Measurements from ENCODE around the gene EMC9. TPM values are rescaled to one million over a fixed set of nuclear protein-coding genes. Genes with fewer than 3 reads are reported as not detected.
A peak's percentile ranks its signal among the peaks of the same experiment; 100 is the strongest.

The EMC9 gene
- total and polyA plus RNA-seq, 2 experiments from 2014 or later, result 13.8 to 34.1 TPM

DNA sequence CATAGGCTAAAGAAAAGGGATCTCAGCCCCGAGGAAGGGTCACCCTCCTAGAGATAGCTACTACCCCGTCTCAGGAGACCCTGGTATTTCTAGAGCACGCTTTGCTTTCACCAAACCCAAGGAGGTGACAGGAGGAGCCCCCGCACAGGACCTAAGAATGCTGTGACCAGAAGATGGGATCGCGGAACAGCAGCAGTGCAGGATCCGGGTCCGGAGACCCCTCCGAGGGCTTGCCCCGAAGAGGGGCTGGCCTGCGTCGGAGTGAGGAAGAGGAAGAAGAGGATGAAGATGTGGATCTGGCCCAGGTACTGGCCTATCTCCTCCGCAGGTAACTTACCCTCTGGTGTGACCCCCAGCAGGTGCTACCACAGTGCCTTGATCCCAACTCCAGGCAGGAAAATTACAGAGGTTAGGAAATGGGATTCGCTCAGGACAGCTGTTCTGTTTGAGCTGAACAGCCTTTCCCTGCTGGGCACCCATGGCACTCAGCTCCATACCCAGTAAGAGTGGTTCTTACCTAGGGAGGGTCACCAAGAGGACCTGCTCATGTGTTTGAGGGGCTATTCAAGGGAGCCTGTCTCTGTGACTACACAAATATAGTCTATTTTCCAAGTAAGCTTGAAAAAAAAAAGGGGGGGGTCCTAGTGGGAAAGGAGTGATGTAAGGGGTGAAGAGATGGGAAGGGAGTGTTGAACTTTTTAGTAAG lies 25.8 kb downstream of the EMC9 start:
- Histone ChIP-seq H3K9me2 (replicated peaks; ENCODE audit: insufficient read depth) (no peaks in the 10 kb centered on the region), H3K79me2 (peaks cover 17% of the 10 kb centered on the region), H3K27ac (peak overlapping the region; percentile 65), H3K27me3 (no peaks in the 10 kb centered on the region), H3K4me2 (peak overlapping the region; percentile 79), H3K4me1 (ENCODE audit: insufficient read depth) (peaks cover 9% of the 10 kb centered on the region), H4K20me1 (ENCODE audit: insufficient read depth, poor library complexity, severe bottlenecking) (no peaks in the 10 kb centered on the region), H2AFZ (peak overlapping the region; percentile 7), H3K4me3 (peak overlapping the region; percentile 7), H3K36me3 (replicated peaks; ENCODE audit: insufficient read depth, low read depth) (no peaks in the 10 kb centered on the region), H3K9me3 (ENCODE audit: low read depth) (no peaks in the 10 kb centered on the region)
- no peak for DNase-seq (ENCODE audit: low spot score)
- TF ChIP-seq EZH2 (IDR thresholded peaks at IDR 0.05; ENCODE audit: borderline replicate concordance) (no peak), EZH2phosphoT487 (IDR thresholded peaks at IDR 0.05; ENCODE audit: low read depth, severe bottlenecking, unreplicated experiment) (no peak), CTCF (IDR thresholded peaks at IDR 0.05; ENCODE audit: poor library complexity) (no peak)
- WGBS (ENCODE audit: low lambda C conversion rate, missing lambda C conversion rate), result 4% methylated on average over 14 of the region's 14 CpGs

GRCh38 chr14:24114532-24115421 lies 26.6 kb downstream of the EMC9 start, which contains the start of the genes DCAF11 and NRL:
DCAF11 (plus strand) TSS chr14:24114777; CDS start chr14:24115595, 818 bp downstream.
NRL (minus strand) TSS chr14:24114949; CDS start chr14:24082848, 32,101 bp downstream.
- TF ChIP-seq CTCF (IDR thresholded peaks at IDR 0.05; ENCODE audit: poor library complexity), result no peak
- no peak for TF ChIP-seq EZH2phosphoT487 (IDR thresholded peaks at IDR 0.05; ENCODE audit: low read depth, severe bottlenecking, unreplicated experiment)
- no peak for TF ChIP-seq EZH2 (IDR thresholded peaks at IDR 0.05; ENCODE audit: borderline replicate concordance)
- peak; percentile 99 for DNase-seq (ENCODE audit: low spot score)

DNA sequence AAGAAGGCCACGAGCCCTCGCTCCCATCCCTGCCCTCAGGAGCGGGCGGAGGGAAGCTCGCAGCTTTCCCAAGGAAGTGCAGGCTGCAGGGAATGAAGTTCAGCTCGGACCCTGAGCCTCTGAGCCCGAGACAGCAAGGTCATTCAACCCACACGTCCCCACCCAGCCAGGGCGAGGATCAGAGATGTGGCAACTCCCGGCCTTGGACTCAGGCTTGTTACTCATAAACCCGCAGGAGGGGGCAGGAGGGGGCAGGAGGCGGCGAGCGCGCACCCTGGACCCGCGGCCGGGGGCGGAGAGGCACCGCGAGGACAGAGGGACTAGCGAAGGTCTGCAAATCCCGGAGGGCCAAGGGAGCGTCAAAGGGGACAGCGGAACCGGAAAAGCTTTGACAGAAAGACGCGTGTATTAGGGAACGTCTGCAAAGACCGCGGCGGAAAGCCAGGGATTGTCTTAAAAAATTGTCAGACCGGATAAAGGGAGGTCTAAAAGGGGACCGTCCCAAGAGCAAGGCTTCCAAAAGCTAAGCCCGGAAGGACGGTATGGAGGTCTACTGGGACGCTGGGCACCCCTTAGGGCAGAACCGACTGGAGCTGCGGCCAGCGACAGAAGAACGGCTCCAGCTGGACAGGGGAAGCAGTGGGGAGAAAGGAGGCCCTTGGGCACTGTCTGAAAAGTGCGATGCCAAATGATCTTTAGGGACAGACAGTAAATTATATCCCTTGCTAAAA lies 27.4 kb downstream of the EMC9 start:
- Histone ChIP-seq H3K9me3 (ENCODE audit: low read depth) (no peaks in the 10 kb centered on the region), H4K20me1 (ENCODE audit: insufficient read depth, poor library complexity, severe bottlenecking) (no peaks in the 10 kb centered on the region), H3K4me3 (peak overlapping the region; percentile 44), H3K36me3 (replicated peaks; ENCODE audit: insufficient read depth, low read depth) (no peaks in the 10 kb centered on the region), H2AFZ (peak overlapping the region; percentile 63), H3K4me1 (ENCODE audit: insufficient read depth) (peaks cover 9% of the 10 kb centered on the region), H3K9me2 (replicated peaks; ENCODE audit: insufficient read depth) (no peaks in the 10 kb centered on the region), H3K27ac (peak overlapping the region; percentile 98), H3K79me2 (peaks cover 20% of the 10 kb centered on the region), H3K27me3 (no peaks in the 10 kb centered on the region), H3K4me2 (peak overlapping the region; percentile 77)
- WGBS (ENCODE audit: low lambda C conversion rate, missing lambda C conversion rate), result under 1% methylated on average over 40 of the region's 42 CpGs
- peak; percentile 94 for DNase-seq (ENCODE audit: low spot score)
- TF ChIP-seq EZH2phosphoT487 (IDR thresholded peaks at IDR 0.05; ENCODE audit: low read depth, severe bottlenecking, unreplicated experiment) (no peak), EZH2 (IDR thresholded peaks at IDR 0.05; ENCODE audit: borderline replicate concordance) (no peak), CTCF (IDR thresholded peaks at IDR 0.05; ENCODE audit: poor library complexity) (no peak)

More at GRCh38 chr14:24114532-24115421, 26.6 kb downstream of the EMC9 start, which contains the start of the genes DCAF11 and NRL:
- Histone ChIP-seq H3K27ac (peak within 1 kb of the TSS; percentile 98), H3K79me2 (peaks cover 20% of the 10 kb centered on the region), H3K36me3 (replicated peaks; ENCODE audit: insufficient read depth, low read depth) (no peaks in the 10 kb centered on the region), H3K9me3 (ENCODE audit: low read depth) (no peaks in the 10 kb centered on the region), H4K20me1 (ENCODE audit: insufficient read depth, poor library complexity, severe bottlenecking) (no peaks in the 10 kb centered on the region), H3K4me2 (peak within 1 kb of the TSS; percentile 79), H3K9me2 (replicated peaks; ENCODE audit: insufficient read depth) (no peaks in the 10 kb centered on the region), H3K4me1 (ENCODE audit: insufficient read depth) (peaks cover 9% of the 10 kb centered on the region), H3K4me3 (peak within 1 kb of the TSS; percentile 44), H3K27me3 (no peaks in the 10 kb centered on the region), H2AFZ (peak within 1 kb of the TSS; percentile 63)
- WGBS (ENCODE audit: low lambda C conversion rate, missing lambda C conversion rate), result under 1% methylated on average over 63 of the region's 65 CpGs
